ENCODE measurements around the gene CD163. TPM values are rescaled to one million over a fixed set of nuclear protein-coding genes. Genes with fewer than 3 reads are reported as not detected.
"Not testable (repeated sequence)": the region's sequence is repeated elsewhere in the genome, so short reads cannot be mapped to it uniquely, and the experiment has no call there.

Gene CD163
- 10 to 100 TPM; 19.4 to 85.6 TPM for total RNA-seq

DNA sequence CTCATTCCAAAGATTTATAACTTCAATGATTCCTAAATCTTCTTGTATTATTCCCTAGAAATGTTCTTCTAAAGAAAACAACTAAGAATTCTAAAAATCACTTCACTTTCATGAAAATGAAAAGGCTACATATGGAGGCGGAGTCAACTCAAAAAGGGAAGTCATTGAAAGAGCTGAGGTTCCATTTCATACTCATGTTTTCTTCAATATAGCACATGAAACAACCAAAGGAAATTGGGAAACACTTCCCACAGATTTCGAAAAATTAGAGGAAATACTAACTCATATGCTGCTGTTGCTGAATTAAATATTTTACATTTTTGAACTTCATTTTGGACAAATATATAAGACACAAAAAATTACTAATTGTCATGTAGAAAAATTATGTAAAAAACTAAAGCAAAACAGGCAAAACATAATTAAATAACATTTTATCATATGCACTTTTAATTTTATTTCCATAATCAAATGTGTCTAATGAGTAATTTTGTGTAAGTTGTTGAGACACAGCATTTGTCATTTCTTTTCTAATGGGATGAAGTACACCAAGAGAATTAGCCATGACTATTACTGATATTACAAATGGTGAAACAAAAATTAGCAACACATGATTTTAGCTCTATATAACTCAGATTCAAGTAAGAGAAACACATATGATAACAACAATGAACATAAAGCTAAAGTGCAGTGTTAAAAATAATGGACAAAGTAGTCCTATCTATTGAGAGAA, at the start of gene CD163:
Gene CD163 (minus strand): TSS at position 92 of the 730 bp plus-strand sequence. CDS start 87 bp downstream, at position 5.
- no peaks in the 10 kb centered on the region for H3K9me3 ChIP-seq

DNA sequence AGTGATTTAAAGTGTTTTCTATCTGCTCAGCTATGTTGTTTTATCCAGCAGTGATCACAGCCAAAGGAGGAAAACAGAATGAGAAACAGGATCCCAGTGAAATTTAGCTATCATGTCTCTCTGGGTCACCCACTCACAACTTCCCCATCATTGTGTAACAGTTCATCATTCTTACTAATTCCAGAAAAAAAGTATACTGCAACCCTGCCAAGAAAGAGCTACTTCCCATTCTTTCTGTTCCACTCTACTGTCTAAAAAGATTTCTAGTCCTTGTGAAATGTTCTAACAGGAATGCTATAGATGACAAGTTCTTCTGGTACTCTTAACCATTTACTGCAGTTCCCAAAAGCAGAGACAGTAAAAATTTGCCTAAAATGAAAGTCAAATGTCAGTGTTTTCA, 39.2 kb upstream of the CD163 start:
- no peaks in the 10 kb centered on the region for H3K4me1 ChIP-seq
- H3K4me3 ChIP-seq, result no peak overlapping the region
- ATAC-seq (peak; percentile 30), DNase-seq (peak in 1 of 4 donors; percentile 10)
- no peaks in the 10 kb centered on the region for H3K9me3 ChIP-seq
- intact Hi-C loops (cut with DNase I), result no loop called here
- H3K27me3 ChIP-seq, result no peaks in the 10 kb centered on the region
- H3K36me3 ChIP-seq (replicated peaks in 1 of 2; ENCODE audit: insufficient read depth in 1 of 2, low read depth in 2 of 2), result no peaks in the 10 kb centered on the region
- H3K27ac ChIP-seq, result peak overlapping the region in 1 of 4 donors; percentile 58
- TF ChIP-seq POLR2A (IDR thresholded peaks at IDR 0.05), result peak in 1 of 3 donors; percentile 16
- TF ChIP-seq, protein P1, sequence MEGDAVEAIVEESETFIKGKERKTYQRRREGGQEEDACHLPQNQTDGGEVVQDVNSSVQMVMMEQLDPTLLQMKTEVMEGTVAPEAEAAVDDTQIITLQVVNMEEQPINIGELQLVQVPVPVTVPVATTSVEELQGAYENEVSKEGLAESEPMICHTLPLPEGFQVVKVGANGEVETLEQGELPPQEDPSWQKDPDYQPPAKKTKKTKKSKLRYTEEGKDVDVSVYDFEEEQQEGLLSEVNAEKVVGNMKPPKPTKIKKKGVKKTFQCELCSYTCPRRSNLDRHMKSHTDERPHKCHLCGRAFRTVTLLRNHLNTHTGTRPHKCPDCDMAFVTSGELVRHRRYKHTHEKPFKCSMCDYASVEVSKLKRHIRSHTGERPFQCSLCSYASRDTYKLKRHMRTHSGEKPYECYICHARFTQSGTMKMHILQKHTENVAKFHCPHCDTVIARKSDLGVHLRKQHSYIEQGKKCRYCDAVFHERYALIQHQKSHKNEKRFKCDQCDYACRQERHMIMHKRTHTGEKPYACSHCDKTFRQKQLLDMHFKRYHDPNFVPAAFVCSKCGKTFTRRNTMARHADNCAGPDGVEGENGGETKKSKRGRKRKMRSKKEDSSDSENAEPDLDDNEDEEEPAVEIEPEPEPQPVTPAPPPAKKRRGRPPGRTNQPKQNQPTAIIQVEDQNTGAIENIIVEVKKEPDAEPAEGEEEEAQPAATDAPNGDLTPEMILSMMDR (IDR thresholded peaks at IDR 0.05), result no peak

More for the DNA sequence above, at the start of gene CD163:
- DNase-seq, result no peak
- intact Hi-C loops (cut with DNase I), result no loop called here
- TF ChIP-seq, protein P1 (IDR thresholded peaks at IDR 0.05), result no peak
- TF ChIP-seq POLR2A (IDR thresholded peaks at IDR 0.05), result no peak
- H3K27ac ChIP-seq, result peak within 1 kb of the TSS in 1 of 4 donors; percentile 46
- no peaks in the 10 kb centered on the region for H3K27me3 ChIP-seq
- no peak within 1 kb of the TSS for H3K4me3 ChIP-seq
- H3K4me1 ChIP-seq, result no peaks in the 10 kb centered on the region
- WGBS, 2 donors, result 53 to 58% methylated on average over 2 of the region's 2 CpGs
- no peak for ATAC-seq
- H3K36me3 ChIP-seq (replicated peaks in 1 of 2; ENCODE audit: insufficient read depth in 1 of 2, low read depth in 2 of 2), result no peaks in the 10 kb centered on the region

DNA sequence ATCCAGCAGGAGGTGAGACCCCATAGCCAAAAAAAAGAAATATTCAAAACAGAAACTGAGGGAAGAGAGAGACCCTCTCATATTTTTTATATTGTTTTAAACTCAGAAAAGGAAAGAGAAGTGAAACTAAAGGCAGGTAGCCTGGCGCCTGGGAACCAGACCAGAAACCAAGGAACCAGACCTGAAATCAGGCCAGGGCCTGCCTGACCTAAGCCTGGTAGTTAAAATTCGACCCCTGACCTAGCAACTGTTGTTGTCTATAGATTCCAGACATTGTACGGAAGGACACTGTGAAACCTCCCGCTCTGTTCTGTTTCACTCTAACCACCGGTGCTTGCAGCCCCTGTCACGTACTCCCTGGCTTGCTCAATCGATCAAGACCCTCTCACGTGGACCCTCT, 38.5 kb upstream of the CD163 start:
- no peaks in the 10 kb centered on the region for H3K27me3 ChIP-seq
- H3K27ac ChIP-seq, result peak overlapping the region in 1 of 4 donors; percentile 52
- ATAC-seq, result no peak
- 56 to 73% methylated on average over 8 of the region's 8 CpGs for WGBS, 2 donors
- H3K4me1 ChIP-seq, result no peaks in the 10 kb centered on the region
- no peak overlapping the region for H3K4me3 ChIP-seq
- no peaks in the 10 kb centered on the region for H3K9me3 ChIP-seq
- H3K36me3 ChIP-seq (replicated peaks in 1 of 2; ENCODE audit: insufficient read depth in 1 of 2, low read depth in 2 of 2), result no peaks in the 10 kb centered on the region
- TF ChIP-seq, protein P1 (IDR thresholded peaks at IDR 0.05), result no peak
- no peak for TF ChIP-seq POLR2A (IDR thresholded peaks at IDR 0.05)
- intact Hi-C loops (cut with DNase I), result no loop called here
- no peak for DNase-seq

DNA sequence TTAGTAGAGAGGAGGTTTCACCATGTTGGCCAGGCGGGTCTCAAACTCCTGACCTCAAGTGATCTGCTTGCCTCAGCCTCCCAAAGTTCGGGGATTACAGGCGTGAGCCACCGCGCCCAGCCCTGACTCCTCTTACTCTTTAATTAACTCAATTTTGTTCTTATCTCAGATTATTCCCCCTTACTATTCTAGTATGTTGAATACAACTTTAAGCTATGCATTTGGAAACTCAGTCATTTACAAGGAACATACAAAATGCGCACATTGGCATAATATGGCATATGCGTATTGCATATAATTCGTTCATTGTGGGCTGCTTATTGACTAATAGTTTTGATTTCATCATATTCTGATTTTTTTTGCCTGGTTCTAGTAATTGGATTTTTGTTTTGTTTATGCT, 10.8 kb upstream of the CD163 start:
- intact Hi-C loops (cut with DNase I), result no loop called here
- Histone ChIP-seq H3K27ac (no peak overlapping the region), H3K36me3 (replicated peaks in 1 of 2; ENCODE audit: insufficient read depth in 1 of 2, low read depth in 2 of 2) (no peaks in the 10 kb centered on the region), H3K9me3 (no peaks in the 10 kb centered on the region), H3K27me3 (no peaks in the 10 kb centered on the region), H3K4me1 (no peaks in the 10 kb centered on the region), H3K4me3 (no peak overlapping the region)
- DNase-seq, result no peak
- TF ChIP-seq, protein P1 (IDR thresholded peaks at IDR 0.05), result no peak
- TF ChIP-seq POLR2A (IDR thresholded peaks at IDR 0.05), result no peak
- WGBS, 2 donors, result 69 to 91% methylated on average over 8 of the region's 8 CpGs
- ATAC-seq, result no peak

DNA sequence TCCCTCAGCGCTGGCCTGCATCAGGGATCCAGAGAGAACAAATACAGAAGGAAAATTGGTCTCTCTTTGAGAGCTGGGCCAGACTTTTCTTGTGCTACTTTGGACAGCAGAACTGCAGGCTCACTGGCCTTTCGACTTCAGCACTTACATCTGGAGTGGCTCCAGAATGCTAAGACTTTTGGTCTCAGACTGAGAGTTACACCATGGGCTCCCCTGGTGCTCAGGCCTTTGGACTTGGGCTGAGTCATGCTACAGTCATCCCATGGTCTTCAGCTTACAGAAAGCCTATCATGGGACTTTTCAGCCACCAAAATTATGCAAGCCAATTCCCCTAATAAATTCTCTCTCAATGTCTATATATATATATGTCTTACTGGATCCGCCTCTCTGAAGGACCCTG, 9.0 kb upstream of the CD163 start:
- TF ChIP-seq, protein P1 (IDR thresholded peaks at IDR 0.05), result no peak
- TF ChIP-seq POLR2A (IDR thresholded peaks at IDR 0.05), result no peak
- peak; percentile 15 to 71 (median 20) for DNase-seq

DNA sequence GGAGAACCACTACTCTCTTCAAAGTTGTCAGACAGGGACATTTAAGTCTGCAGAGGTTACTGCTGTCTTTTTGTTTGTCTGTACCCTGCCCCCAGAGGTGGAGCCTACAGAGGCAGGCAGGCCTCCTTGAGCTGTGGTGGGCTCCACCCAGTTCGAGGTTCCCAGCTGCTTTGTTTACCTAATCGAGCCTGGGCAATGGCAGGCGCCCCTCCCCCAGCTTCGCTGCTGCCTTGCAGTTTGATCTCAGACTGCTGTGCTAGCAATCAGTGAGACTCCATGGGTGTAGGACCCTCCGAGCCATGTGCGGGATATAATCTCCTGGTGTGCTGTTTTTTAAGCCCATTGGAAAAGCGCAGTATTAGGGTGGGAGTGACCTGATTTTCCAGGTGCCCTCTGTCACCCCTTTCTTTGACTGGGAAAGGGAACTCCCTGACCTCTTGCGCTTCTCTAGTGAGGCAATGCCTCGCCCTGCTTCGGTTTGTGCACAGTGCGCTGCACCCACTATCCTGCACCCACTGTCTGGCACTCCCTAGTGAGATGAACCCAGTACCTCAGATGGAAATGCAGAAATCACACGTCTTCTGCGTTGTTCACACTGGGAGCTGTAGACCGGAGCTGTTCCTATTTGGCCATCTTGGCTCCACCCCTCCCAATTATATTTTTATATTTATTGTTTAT, 6.4 kb upstream of the CD163 start:
- H3K36me3 ChIP-seq (replicated peaks in 1 of 2; ENCODE audit: insufficient read depth in 1 of 2, low read depth in 2 of 2); H3K27me3 ChIP-seq; intact Hi-C loops (cut with DNase I); ATAC-seq; H3K27ac ChIP-seq; H3K4me3 ChIP-seq; DNase-seq; H3K9me3 ChIP-seq; H3K4me1 ChIP-seq: not testable (repeated sequence)
- 82% methylated on average over 10 to 14 of the region's 14 CpGs for WGBS, 2 donors

More for the DNA sequence above, 9.0 kb upstream of the CD163 start:
- H3K27me3 ChIP-seq, result no peaks in the 10 kb centered on the region
- no peaks in the 10 kb centered on the region for H3K4me1 ChIP-seq
- no peaks in the 10 kb centered on the region for H3K36me3 ChIP-seq (replicated peaks in 1 of 2; ENCODE audit: insufficient read depth in 1 of 2, low read depth in 2 of 2)
- ATAC-seq, result peak; percentile 40
- no peaks in the 10 kb centered on the region for H3K9me3 ChIP-seq
- WGBS, 2 donors, result 62 to 69% methylated on average over 3 of the region's 3 CpGs
- no peak overlapping the region for H3K27ac ChIP-seq
- H3K4me3 ChIP-seq, result no peak overlapping the region
- intact Hi-C loops (cut with DNase I), result no loop called here
